CD4-positive, alpha-beta memory T cell (primary cell): Measurements from ENCODE around the gene CEND1. TPM values are rescaled to one million over a fixed set of nuclear protein-coding genes. Genes with fewer than 3 reads are reported as not detected.

Experiments used
- CTCF ChIA-PET: fragments of 350-600 bp; sonication (Branson Sonifier 250); formaldehyde crosslinking; loops from one replicate; lab custom pipeline; 2021; ENCODE audit warnings: inconsistent platforms; ENCODE audit not compliant: partially characterized antibody; lab: Charles Lee
- POLR2A ChIA-PET: fragments of 350-600 bp; sonication (Branson Sonifier 250); formaldehyde crosslinking; loops from one replicate; lab custom pipeline; 2021; ENCODE audit not compliant: partially characterized antibody; lab: Charles Lee
- DNase-seq, 5 donors: peaks; one replicate each; pipeline versions ENCODE4 v3.0.0 to v3.0.0-alpha.2; 2020 to 2022; ENCODE audit warnings: mixed read lengths in 1 of 5
- H3K27ac ChIP-seq: one replicate; pipeline ENCODE4 v1.7.0; 2013; ENCODE audit warnings: low read depth, low read length
- H3K27me3 ChIP-seq: 2 replicates; pipeline ENCODE4 v1.7.0; 2013; ENCODE audit warnings: mild to moderate bottlenecking, low read length, moderate library complexity; ENCODE audit not compliant: insufficient read depth
- H3K36me3 ChIP-seq: 2 replicates; pipeline ENCODE4 v1.7.0; 2013; ENCODE audit warnings: mild to moderate bottlenecking, low read length, moderate library complexity; ENCODE audit not compliant: insufficient read depth
- H3K4me1 ChIP-seq: 2 replicates; pipeline ENCODE4 v1.7.0; 2013; ENCODE audit warnings: mild to moderate bottlenecking, low read length, moderate library complexity; ENCODE audit not compliant: insufficient read depth
- H3K4me3 ChIP-seq, 2 donors: one replicate each; pipeline ENCODE4 v1.7.0; 2013; ENCODE audit warnings: low read length in 2 of 2, mild to moderate bottlenecking in 1 of 2
- H3K9me3 ChIP-seq, 2 donors: one replicate each; pipeline ENCODE4 v1.7.0; 2013; ENCODE audit warnings: low read length in 2 of 2, control low read depth in 1 of 2; ENCODE audit not compliant: control insufficient read depth in 1 of 2
- H3K27ac Mint-ChIP-seq, 7 donors: one replicate each; pipeline ENCODE4 v1.8.0; 2020 to 2021; ENCODE audit warnings: mixed read lengths in 7 of 7, mild to moderate bottlenecking in 6 of 7, inconsistent platforms in 3 of 7, moderate library complexity in 3 of 7
- H3K27me3 Mint-ChIP-seq, 2 donors: one replicate each; pipeline ENCODE4 v1.8.0; 2020 to 2021; ENCODE audit warnings: mixed read lengths in 2 of 2
- H3K36me3 Mint-ChIP-seq, 2 donors: one replicate each; pipeline ENCODE4 v1.8.0; 2020 to 2021; ENCODE audit warnings: mixed read lengths in 2 of 2, inconsistent platforms in 1 of 2, mild to moderate bottlenecking in 1 of 2
- H3K4me1 Mint-ChIP-seq, 4 donors: one replicate each; pipeline ENCODE4 v1.8.0; 2020 to 2021; ENCODE audit warnings: mixed read lengths in 4 of 4, mild to moderate bottlenecking in 1 of 4
- H3K4me3 Mint-ChIP-seq, 8 donors: one replicate each; pipeline ENCODE4 v1.8.0; 2020 to 2021; ENCODE audit warnings: mixed read lengths in 8 of 8, mild to moderate bottlenecking in 7 of 8, moderate library complexity in 6 of 8, inconsistent platforms in 3 of 8
- H3K9me3 Mint-ChIP-seq, 8 donors: one replicate each; pipeline ENCODE4 v1.8.0; 2020 to 2021; ENCODE audit warnings: mixed read lengths in 8 of 8, mild to moderate bottlenecking in 5 of 8, inconsistent platforms in 3 of 8, moderate library complexity in 1 of 8
- intact Hi-C: fragments of 100-400 bp; cut with micrococcal nuclease; formaldehyde crosslinking; loops from one replicate; pipeline ENCODE4 v1.15.1; 2023
- polyA plus RNA-seq, 2 donors: library from polyadenylated mRNA; unstranded; fragments of 300-500 nt; fragmentation: Illumina TruSeq; gene quantifications; one replicate each; pipeline ENCODE4 v1.2.3, GENCODE V29; 2021
- total RNA-seq, 2 experiments: library from RNA; stranded (reverse); gene quantifications; one replicate each; pipeline ENCODE4 v1.2.3, GENCODE V29; 2021

The CEND1 gene
- total and polyA plus RNA-seq, 4 experiments from 2014 or later: 0.19 TPM; not detected in 3

DNA sequence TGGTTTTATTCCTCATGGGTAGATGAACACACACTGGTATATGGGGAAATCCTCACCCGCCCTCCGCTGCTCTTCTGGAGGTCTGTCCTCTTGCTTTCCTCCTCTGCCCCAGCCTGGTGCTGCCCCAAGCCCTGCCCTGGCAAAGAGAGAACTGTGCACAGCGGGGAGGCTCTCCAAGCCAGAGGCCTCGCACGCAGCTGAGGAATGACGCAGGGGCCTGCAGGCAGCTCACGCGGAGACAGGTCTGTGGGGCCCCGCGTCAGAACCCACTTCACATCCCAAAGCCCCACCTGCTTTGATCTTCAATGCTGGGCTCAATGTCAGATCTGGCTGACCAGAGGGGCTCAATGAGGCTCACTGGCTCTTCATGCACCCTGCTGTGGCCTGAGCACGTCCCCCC lies 22.7 kb downstream of the CEND1 start:
- Histone ChIP-seq H3K27ac (no peak overlapping the region), H3K4me3 (no peak overlapping the region), H3K36me3 (peaks cover 37% of the 10 kb centered on the region), H3K27me3 (no peaks in the 10 kb centered on the region), H3K4me1 (no peaks in the 10 kb centered on the region), H3K9me3 (no peaks in the 10 kb centered on the region)
- no peaks in the 10 kb centered on the region for H3K9me3 Mint-ChIP-seq
- H3K4me3 Mint-ChIP-seq: no peak overlapping the region
- H3K27ac Mint-ChIP-seq: peak overlapping the region in 1 of 7 donors; percentile 63
- H3K27me3 Mint-ChIP-seq: no peaks in the 10 kb centered on the region
- intact Hi-C loops: no loop called here
- DNase-seq: no peak
- ChIA-PET POLR2A (interaction anchor here (1.3 kb wide), 1 partner anchor 70 kb away, joined by 5 read pairs; no protein-coding TSS in a partner anchor), CTCF (no interaction called here)
- H3K4me1 Mint-ChIP-seq: no peaks in the 10 kb centered on the region
- H3K36me3 Mint-ChIP-seq: peaks cover 3 to 39% of the 10 kb centered on the region in 2 donors

DNA sequence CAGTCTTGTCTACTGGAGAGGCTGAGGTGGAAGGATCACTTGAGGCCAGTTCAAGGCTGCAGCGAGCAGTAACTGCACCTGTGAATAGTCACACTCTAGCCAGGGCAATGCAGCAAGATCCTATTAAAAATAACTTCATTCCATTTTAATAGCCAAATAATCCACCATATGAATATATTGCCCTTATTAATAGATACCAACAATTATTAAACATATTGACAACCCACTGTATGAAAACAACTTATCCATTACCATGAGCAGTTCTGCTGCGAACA lies 23.0 kb downstream of the CEND1 start:
- Histone ChIP-seq H3K4me1 (no peaks in the 10 kb centered on the region), H3K27me3 (no peaks in the 10 kb centered on the region), H3K36me3 (peaks cover 37% of the 10 kb centered on the region), H3K9me3 (no peaks in the 10 kb centered on the region), H3K27ac (no peak overlapping the region), H3K4me3 (no peak overlapping the region)
- H3K9me3 Mint-ChIP-seq: no peaks in the 10 kb centered on the region
- peak overlapping the region in 1 of 7 donors; percentile 46 for H3K27ac Mint-ChIP-seq
- peaks cover 3 to 39% of the 10 kb centered on the region in 2 donors for H3K36me3 Mint-ChIP-seq
- no peak for DNase-seq
- intact Hi-C loops: no loop called here
- H3K27me3 Mint-ChIP-seq: no peaks in the 10 kb centered on the region
- no peak overlapping the region for H3K4me3 Mint-ChIP-seq
- ChIA-PET CTCF (interaction anchor here (1.3 kb wide), 1 partner anchor 39 kb away, joined by 4 read pairs; no protein-coding TSS in a partner anchor), POLR2A (interaction anchor here (1.3 kb wide), 1 partner anchor 70 kb away, joined by 5 read pairs; no protein-coding TSS in a partner anchor)
- H3K4me1 Mint-ChIP-seq: no peaks in the 10 kb centered on the region

DNA sequence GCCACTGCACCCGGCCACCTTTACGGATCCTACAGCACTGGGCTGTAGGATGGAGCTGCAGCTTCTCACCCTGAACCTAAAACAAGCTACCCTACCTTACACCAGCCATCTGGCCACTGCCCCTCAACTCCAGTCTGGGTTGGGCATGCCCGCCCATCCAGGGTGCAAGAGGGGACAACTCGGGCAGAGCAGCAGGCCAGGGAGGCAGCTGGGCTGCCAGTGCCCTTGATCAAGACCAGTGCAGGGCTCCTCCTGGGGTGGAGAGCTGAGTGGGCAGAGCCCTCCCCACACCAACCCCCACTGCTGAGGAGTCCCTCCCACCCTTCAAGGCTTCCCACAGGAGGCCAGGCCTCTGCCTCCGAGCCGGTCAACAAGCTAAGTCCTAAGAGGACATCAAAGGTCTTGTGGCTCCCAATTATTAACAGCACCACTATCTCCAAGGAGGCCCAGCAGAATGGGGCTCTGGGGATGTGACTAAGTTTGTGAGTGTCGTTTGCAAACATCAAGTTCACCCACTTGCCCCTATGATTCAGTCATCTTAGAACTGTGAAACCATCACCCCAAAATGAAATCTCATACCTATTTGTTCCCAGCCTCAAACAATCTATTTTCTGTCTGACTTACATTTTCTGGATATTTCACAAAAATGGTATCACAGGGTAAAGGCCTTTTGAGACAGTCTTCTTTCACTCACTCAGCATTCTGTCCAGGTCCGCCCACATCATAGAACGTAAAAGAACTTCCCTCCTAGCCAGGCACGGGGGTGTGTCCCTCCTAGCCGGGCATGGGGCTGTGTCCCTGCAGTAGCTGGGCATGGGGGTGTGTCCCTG lies 23.6 kb downstream of the CEND1 start:
- no peaks in the 10 kb centered on the region for H3K9me3 Mint-ChIP-seq
- Histone ChIP-seq H3K9me3 (no peaks in the 10 kb centered on the region), H3K36me3 (peaks cover 37% of the 10 kb centered on the region), H3K4me1 (no peaks in the 10 kb centered on the region), H3K4me3 (no peak overlapping the region), H3K27ac (no peak overlapping the region), H3K27me3 (no peaks in the 10 kb centered on the region)
- ChIA-PET POLR2A (interaction anchor here (0.9 to 1.3 kb wide), 4 partner anchors 10 to 211 kb away, joined by 3 to 6 read pairs (median 5); no protein-coding TSS in a partner anchor), CTCF (interaction anchor here (0.5 to 2.1 kb wide), 12 partner anchors 10 to 212 kb away, joined by 3 to 11 read pairs (median 4); partner anchors contain the start of gene GATD1)
- H3K4me1 Mint-ChIP-seq: no peaks in the 10 kb centered on the region
- H3K27ac Mint-ChIP-seq: peak overlapping the region in 2 of 7 donors; percentile 30 to 46
- intact Hi-C loops: no loop called here
- no peak for DNase-seq
- no peaks in the 10 kb centered on the region for H3K27me3 Mint-ChIP-seq
- no peak overlapping the region for H3K4me3 Mint-ChIP-seq
- H3K36me3 Mint-ChIP-seq: peaks cover 3 to 44% of the 10 kb centered on the region in 2 donors

DNA sequence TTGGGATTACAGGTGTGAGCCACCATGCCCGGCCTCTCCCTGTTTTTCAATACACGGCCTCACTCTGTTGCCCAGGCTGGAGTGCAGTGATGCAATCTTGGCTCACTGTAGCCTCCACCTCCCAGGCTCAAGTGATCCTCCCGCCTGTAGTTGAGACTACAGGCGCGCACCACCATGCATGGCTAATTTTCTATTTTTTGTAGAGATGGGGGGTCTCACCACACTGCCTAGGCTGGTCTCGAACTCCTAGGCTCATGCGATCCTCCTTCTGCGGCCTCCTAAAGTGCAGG lies 24.1 kb downstream of the CEND1 start:
- Histone ChIP-seq H3K27me3 (no peaks in the 10 kb centered on the region), H3K4me3 (no peak overlapping the region), H3K27ac (no peak overlapping the region), H3K4me1 (no peaks in the 10 kb centered on the region), H3K36me3 (peaks cover 37% of the 10 kb centered on the region), H3K9me3 (no peaks in the 10 kb centered on the region)
- no peak overlapping the region for H3K27ac Mint-ChIP-seq
- H3K27me3 Mint-ChIP-seq: no peaks in the 10 kb centered on the region
- H3K36me3 Mint-ChIP-seq: peaks cover 3 to 45% of the 10 kb centered on the region in 2 donors
- no peak for DNase-seq
- ChIA-PET CTCF (interaction anchor here (0.5 to 2.1 kb wide), 12 partner anchors 11 to 211 kb away, joined by 3 to 11 read pairs (median 4); partner anchors contain the start of gene GATD1), POLR2A (interaction anchor here (0.9 to 1.3 kb wide), 3 partner anchors 11 to 211 kb away, joined by 3 to 6 read pairs (median 5); no protein-coding TSS in a partner anchor)
- H3K9me3 Mint-ChIP-seq: no peaks in the 10 kb centered on the region
- no peak overlapping the region for H3K4me3 Mint-ChIP-seq
- no peaks in the 10 kb centered on the region for H3K4me1 Mint-ChIP-seq
- intact Hi-C loops: loop anchor here (1.0 kb wide), 2 partner anchors 37 to 210 kb away; no protein-coding TSS in a partner anchor

DNA sequence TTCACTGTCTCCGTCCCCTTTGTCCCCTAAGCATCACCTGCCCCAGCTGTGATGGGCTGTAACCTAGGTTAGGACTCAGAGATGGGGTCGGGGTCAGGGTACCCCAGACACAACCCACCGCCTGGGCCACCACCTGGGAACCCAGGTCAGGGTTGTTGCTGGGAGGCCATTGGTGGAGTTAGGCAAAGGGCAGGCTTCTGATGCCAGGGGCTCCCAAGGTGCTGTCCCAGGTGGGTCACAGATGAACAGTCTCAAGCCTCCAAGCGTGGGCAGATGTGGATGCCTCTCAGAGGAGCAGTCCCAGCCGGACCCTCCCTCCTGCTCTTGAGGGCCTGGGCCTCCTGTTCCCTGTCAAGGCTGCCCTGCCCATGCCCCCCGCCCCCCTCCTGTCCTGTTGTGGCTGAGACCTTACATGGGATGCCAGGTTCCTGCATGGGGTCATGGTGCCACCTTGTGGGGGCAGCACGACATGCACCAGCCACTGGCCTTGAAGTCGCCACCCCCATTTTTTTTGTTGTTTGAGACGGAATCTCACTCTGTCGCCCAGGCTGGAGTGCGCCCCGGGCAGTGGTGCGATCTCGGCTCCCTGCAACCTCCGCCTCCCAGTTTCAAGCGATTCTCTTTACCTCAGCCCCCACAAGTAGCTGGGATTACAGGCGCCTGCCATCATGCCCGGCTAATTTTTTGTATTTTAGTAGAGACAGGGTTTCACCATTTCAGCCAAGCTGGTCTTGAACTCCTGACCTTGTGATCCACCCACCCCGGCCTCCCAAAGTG lies 24.7 kb downstream of the CEND1 start:
- Histone ChIP-seq H3K9me3 (no peaks in the 10 kb centered on the region), H3K4me1 (no peaks in the 10 kb centered on the region), H3K36me3 (peaks cover 35% of the 10 kb centered on the region), H3K27ac (no peak overlapping the region), H3K27me3 (no peaks in the 10 kb centered on the region), H3K4me3 (no peak overlapping the region)
- Mint-ChIP-seq H3K9me3 (no peaks in the 10 kb centered on the region), H3K4me1 (no peaks in the 10 kb centered on the region), H3K27me3 (no peaks in the 10 kb centered on the region), H3K36me3 (peaks cover 4 to 41% of the 10 kb centered on the region in 2 donors), H3K27ac (peak overlapping the region in 5 of 7 donors; percentile 55 to 81 (median 75)), H3K4me3 (no peak overlapping the region)
- DNase-seq: peak; percentile 61 to 67 (median 63)
- intact Hi-C loops: loop anchor here (1.0 kb wide), 2 partner anchors 37 to 210 kb away; no protein-coding TSS in a partner anchor
- POLR2A ChIA-PET: interaction anchor here (0.9 to 1.6 kb wide), 5 partner anchors 11 to 211 kb away, joined by 3 to 6 read pairs (median 4); no protein-coding TSS in a partner anchor
- CTCF ChIA-PET: interaction anchor here (0.5 to 2.1 kb wide), 14 partner anchors 11 to 211 kb away, joined by 3 to 11 read pairs (median 4); partner anchors contain the start of gene GATD1

DNA sequence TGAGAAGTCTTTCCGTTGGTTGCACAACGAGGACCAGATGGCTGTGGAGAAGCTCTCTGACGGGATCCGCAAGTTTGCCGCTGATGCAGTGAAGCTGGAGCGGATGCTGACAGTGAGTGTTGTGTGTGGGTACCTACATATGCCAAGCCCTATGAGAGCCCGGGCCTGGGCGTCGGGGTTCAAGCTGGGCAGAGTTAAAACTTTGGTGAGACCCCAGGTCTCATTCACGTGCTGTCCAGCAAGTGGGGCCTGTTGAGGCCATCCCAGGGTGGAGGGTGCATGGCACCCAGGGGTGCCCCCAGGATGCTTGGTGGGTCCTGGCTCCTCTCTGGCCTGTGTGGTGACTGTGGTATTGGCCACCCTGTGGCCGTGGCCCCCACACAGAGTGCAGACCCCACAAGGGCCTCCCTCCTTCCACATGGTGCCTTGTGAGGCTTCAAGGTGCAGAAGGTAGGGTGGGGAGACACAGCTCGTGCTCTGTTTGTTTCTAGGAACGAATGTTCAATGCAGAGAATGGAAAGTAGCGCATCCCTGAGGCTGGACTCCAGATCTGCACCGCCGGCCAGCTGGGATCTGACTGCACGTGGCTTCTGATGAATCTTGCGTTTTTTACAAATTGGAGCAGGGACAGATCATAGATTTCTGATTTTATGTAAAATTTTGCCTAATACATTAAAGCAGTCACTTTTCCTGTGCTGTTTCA lies 25.4 kb downstream of the CEND1 start:
- Mint-ChIP-seq H3K4me1 (no peaks in the 10 kb centered on the region), H3K27ac (peak overlapping the region in 1 of 7 donors; percentile 42), H3K27me3 (no peaks in the 10 kb centered on the region), H3K4me3 (no peak overlapping the region), H3K9me3 (no peaks in the 10 kb centered on the region), H3K36me3 (peaks cover 7 to 43% of the 10 kb centered on the region in 2 donors)
- CTCF ChIA-PET: interaction anchor here (1.0 to 2.2 kb wide), 10 partner anchors 10 to 210 kb away, joined by 3 to 11 read pairs (median 4); partner anchors contain the start of genes TALDO1 and TMEM80
- intact Hi-C loops: loop anchor here (1.0 to 5.0 kb wide), 3 partner anchors 33 to 209 kb away; partner anchors contain the start of gene SLC25A22
- Histone ChIP-seq H3K9me3 (no peaks in the 10 kb centered on the region), H3K27me3 (no peaks in the 10 kb centered on the region), H3K4me3 (no peak overlapping the region), H3K4me1 (no peaks in the 10 kb centered on the region), H3K36me3 (peaks cover 39% of the 10 kb centered on the region), H3K27ac (no peak overlapping the region)
- no peak for DNase-seq
- POLR2A ChIA-PET: interaction anchor here (0.9 to 1.6 kb wide), 2 partner anchors 15 to 210 kb away, joined by 3 to 4 read pairs; no protein-coding TSS in a partner anchor
